Measurements from ENCODE around the gene NDNF.

DNA sequence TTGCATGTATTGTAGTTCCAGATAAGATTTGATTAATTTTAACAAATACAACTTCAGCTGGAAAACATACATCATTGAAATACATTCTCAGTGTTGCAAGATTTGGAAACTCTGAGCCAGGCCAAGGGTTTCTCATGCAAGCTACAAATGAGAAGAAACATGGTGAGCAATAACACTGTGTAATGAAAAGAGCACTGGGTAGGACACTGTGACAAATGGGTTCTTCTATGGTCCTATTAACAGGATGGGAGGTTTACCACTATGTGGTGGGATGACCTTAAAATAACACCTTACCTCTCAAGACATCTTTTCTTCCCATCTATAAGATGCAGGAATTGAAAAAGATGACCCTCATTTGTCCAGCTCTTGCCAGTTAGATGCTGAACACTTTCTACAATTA lies 19.6 kb upstream of the NDNF start:
- TF ChIP-seq CTCF (IDR thresholded peaks at IDR 0.05) (no peak), POLR2AphosphoS5 (IDR thresholded peaks at IDR 0.05) (no peak), POLR2A (IDR thresholded peaks at IDR 0.05) (no peak), EP300 (IDR thresholded peaks at IDR 0.05) (no peak)

All from suprapubic skin (tissue), 4 donors.